DOHH2 (cell line): ENCODE data around the gene ZDHHC24.

ENCODE experiments used
- H3F3A ChIP-seq: fragments of 200-600 bp; sonication (generic), shearing (Covaris generic); 2 replicates; pipeline ENCODE4 v1.6.0; 2016; ENCODE audit warnings: antibody characterized with exemption, mild to moderate bottlenecking; ENCODE audit not compliant: control insufficient read depth, insufficient read depth
- H3K27ac ChIP-seq: fragments of 200-600 bp; sonication (generic); 2 replicates; pipeline ENCODE4 v1.5.1; 2014; ENCODE audit warnings: low read depth, mild to moderate bottlenecking, low read length, moderate library complexity
- H3K27me3 ChIP-seq: fragments of 200-600 bp; sonication (generic); 2 replicates; pipeline ENCODE4 v1.6.1; 2014; ENCODE audit warnings: mild to moderate bottlenecking, low read length, mixed read lengths; ENCODE audit not compliant: control insufficient read depth
- H3K36me3 ChIP-seq: fragments of 200-600 bp; sonication (generic); 2 replicates; pipeline ENCODE4 v1.6.1; 2014; ENCODE audit warnings: mild to moderate bottlenecking, low read length, moderate library complexity, mixed read lengths; ENCODE audit not compliant: control insufficient read depth
- H3K4me1 ChIP-seq: fragments of 200-600 bp; sonication (generic); 2 replicates; pipeline ENCODE4 v1.6.1; 2014; ENCODE audit warnings: mild to moderate bottlenecking, low read length, mixed read lengths; ENCODE audit not compliant: control insufficient read depth
- H3K4me2 ChIP-seq: fragments of 200-600 bp; sonication (generic); 2 replicates; pipeline ENCODE4 v1.6.0; 2014; ENCODE audit warnings: mild to moderate bottlenecking, low read length, moderate library complexity
- H3K4me3 ChIP-seq: fragments of 200-600 bp; sonication (generic); 2 replicates; pipeline ENCODE4 v1.5.1; 2014; ENCODE audit warnings: mild to moderate bottlenecking, low read length, mixed read lengths
- H3K79me2 ChIP-seq: fragments of 200-600 bp; sonication (generic); 2 replicates; pipeline ENCODE4 v1.6.1; 2014; ENCODE audit warnings: mild to moderate bottlenecking, low read length, mixed read lengths; ENCODE audit not compliant: control insufficient read depth
- H3K9me2 ChIP-seq: fragments of 200-600 bp; sonication (generic); replicated peaks from 2 replicates; pipeline ENCODE4 v1.6.1; 2014; ENCODE audit warnings: mild to moderate bottlenecking, low read length, mixed read lengths; ENCODE audit not compliant: control insufficient read depth
- H3K9me3 ChIP-seq: fragments of 200-600 bp; sonication (generic); 2 replicates; pipeline ENCODE4 v1.6.1; 2014; ENCODE audit warnings: antibody characterized with exemption, low read length, mixed read lengths; ENCODE audit not compliant: control insufficient read depth, insufficient read depth
- H4K20me1 ChIP-seq: fragments of 200-600 bp; sonication (generic); 2 replicates; pipeline ENCODE4 v1.6.0; 2014; ENCODE audit warnings: low read depth, mild to moderate bottlenecking, antibody characterized with exemption, low read length, moderate library complexity; ENCODE audit not compliant: control insufficient read depth, insufficient read depth
- EZH2phosphoT487 ChIP-seq: fragments of 200-600 bp; sonication (generic); IDR thresholded peaks from 2 replicates; pipeline ENCODE4 v1.6.1; 2017; ENCODE audit warnings: borderline replicate concordance, mild to moderate bottlenecking, antibody characterized with exemption, low read length, moderate library complexity, mixed read lengths
- TF ChIP-seq, protein P1 (sequence below): fragments of 200-600 bp; sonication (generic); IDR thresholded peaks from one replicate; pipeline ENCODE4 v1.5.1; 2014; ENCODE audit warnings: antibody characterized with exemption, mild to moderate bottlenecking, low read depth, low read length; ENCODE audit not compliant: poor library complexity, severe bottlenecking

The ZDHHC24 gene

DNA sequence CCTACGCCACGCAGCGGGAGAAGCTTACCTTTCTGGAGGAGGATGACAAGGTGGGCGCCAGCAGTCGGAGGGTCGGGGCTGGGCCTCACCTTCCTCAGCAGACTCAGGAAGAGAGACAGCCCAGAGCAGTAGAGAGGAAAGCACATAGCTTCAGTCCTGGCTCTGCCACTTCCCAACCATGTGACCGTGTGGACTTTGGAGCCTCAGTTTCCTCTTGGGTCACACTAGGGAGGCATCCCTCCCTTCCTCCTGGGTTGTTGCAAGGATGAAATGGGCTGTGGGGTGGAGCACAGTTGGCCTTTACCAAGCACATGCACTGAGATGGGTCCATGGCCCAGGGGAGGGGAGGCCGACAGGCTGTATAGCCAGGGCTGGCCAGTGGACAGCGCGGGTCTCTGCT, 52.7 kb downstream of the ZDHHC24 start:
- H3K4me1 ChIP-seq, result no peaks in the 10 kb centered on the region
- no peaks in the 10 kb centered on the region for H3K79me2 ChIP-seq
- no peaks in the 10 kb centered on the region for H3F3A ChIP-seq
- H3K4me2 ChIP-seq, result no peak overlapping the region
- H3K36me3 ChIP-seq, result peaks cover 14% of the 10 kb centered on the region; the same call in 1 of the 2 replicates
- no peaks in the 10 kb centered on the region for H3K9me3 ChIP-seq
- H4K20me1 ChIP-seq, result no peaks in the 10 kb centered on the region
- no peak overlapping the region for H3K4me3 ChIP-seq
- no peaks in the 10 kb centered on the region for H3K27me3 ChIP-seq
- no peak overlapping the region for H3K27ac ChIP-seq
- no peaks in the 10 kb centered on the region for H3K9me2 ChIP-seq
- no peak for TF ChIP-seq EZH2phosphoT487
- TF ChIP-seq, protein P1, sequence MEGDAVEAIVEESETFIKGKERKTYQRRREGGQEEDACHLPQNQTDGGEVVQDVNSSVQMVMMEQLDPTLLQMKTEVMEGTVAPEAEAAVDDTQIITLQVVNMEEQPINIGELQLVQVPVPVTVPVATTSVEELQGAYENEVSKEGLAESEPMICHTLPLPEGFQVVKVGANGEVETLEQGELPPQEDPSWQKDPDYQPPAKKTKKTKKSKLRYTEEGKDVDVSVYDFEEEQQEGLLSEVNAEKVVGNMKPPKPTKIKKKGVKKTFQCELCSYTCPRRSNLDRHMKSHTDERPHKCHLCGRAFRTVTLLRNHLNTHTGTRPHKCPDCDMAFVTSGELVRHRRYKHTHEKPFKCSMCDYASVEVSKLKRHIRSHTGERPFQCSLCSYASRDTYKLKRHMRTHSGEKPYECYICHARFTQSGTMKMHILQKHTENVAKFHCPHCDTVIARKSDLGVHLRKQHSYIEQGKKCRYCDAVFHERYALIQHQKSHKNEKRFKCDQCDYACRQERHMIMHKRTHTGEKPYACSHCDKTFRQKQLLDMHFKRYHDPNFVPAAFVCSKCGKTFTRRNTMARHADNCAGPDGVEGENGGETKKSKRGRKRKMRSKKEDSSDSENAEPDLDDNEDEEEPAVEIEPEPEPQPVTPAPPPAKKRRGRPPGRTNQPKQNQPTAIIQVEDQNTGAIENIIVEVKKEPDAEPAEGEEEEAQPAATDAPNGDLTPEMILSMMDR, result no peak

DNA sequence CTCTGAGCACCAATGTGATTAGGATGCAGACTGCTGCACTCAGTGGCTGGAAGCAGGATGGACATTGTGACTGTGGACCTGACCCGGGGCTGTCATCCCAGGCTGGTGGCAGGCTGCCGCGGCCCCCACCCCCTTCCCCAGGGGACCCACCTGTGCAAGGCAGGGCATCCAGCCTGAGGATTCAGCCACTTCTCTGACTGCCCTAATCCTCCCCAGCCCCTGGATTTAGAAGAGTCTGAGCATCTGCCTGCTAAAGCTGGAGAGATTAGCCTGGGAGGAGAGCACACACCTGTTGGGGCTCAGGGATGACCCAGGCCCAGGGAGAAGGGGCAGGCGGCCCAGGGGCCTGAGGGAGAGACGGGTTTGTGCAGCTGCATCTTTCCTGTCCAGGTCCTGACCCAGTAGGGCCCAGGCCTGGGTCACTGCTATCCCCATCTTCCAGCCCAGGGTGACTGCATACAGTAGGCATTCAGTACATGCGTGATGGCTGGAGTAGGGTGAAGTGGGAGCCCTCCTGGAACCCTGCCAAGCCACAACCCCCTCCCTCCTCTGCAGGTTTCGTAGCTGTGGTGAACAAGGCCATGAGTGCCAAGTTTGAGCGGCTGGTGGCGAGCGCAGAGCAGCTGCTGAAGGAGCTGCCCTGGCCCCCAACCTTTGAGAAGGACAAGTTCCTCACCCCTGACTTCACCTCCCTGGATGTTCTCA, 53.5 kb downstream of the ZDHHC24 start:
- Histone ChIP-seq H3K9me3 (no peaks in the 10 kb centered on the region), H3K27ac (no peak overlapping the region), H3F3A (no peaks in the 10 kb centered on the region), H3K79me2 (no peaks in the 10 kb centered on the region), H4K20me1 (no peaks in the 10 kb centered on the region), H3K9me2 (no peaks in the 10 kb centered on the region), H3K4me2 (no peak overlapping the region), H3K4me3 (no peak overlapping the region), H3K36me3 (peaks cover 20% of the 10 kb centered on the region; the same call in 1 of the 2 replicates), H3K27me3 (no peaks in the 10 kb centered on the region), H3K4me1 (no peaks in the 10 kb centered on the region)
- TF ChIP-seq EZH2phosphoT487, result no peak
- TF ChIP-seq, protein P1, result no peak

DNA sequence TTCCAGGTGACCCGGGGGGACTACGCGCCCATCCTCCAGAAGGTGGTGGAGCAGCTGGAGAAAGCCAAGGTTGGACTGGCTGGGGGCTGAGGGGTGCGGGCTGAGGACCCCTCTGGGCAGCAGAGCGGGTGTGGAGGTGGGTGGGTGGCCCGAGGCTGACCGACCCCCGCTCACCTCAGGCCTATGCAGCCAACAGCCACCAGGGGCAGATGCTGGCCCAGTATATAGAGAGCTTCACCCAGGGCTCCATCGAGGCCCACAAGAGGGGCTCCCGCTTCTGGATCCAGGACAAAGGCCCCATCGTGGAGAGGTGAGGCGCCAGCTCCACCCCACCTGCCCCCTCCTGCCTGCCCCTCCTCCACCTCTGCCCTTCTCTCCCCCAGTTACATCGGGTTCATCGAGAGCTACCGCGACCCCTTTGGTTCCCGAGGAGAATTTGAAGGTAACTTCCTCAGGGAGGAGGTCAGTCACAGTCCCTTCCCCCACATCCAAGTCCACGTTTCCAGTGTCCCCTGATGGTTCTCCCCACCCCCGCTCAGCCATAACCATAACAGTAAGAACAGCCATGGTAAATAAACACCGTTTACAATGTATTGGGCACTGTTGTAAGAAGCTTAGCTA, 54.4 kb downstream of the ZDHHC24 start:
- Histone ChIP-seq H3K36me3 (peaks cover 20% of the 10 kb centered on the region; the same call in 1 of the 2 replicates), H3K4me3 (no peak overlapping the region), H3K27me3 (no peaks in the 10 kb centered on the region), H3K9me2 (no peaks in the 10 kb centered on the region), H3K9me3 (no peaks in the 10 kb centered on the region), H3F3A (no peaks in the 10 kb centered on the region), H3K79me2 (no peaks in the 10 kb centered on the region), H4K20me1 (no peaks in the 10 kb centered on the region), H3K27ac (no peak overlapping the region), H3K4me2 (no peak overlapping the region), H3K4me1 (no peaks in the 10 kb centered on the region)
- TF ChIP-seq, protein P1, result peak; percentile 32
- TF ChIP-seq EZH2phosphoT487, result no peak
